Neural cell (in vitro differentiated cells): ENCODE results near the gene GNPAT. TPM values are rescaled to one million over a fixed set of nuclear protein-coding genes. Genes with fewer than 3 reads are reported as not detected.

Experiments used
- H2AFZ ChIP-seq: fragments of 200-600, 300-800 bp; sonication (generic), shearing (Covaris generic); 2 replicates; pipeline ENCODE4 v1.6.0; 2014; ENCODE audit warnings: low read depth, mild to moderate bottlenecking, antibody characterized with exemption, low read length, moderate library complexity
- H3F3A ChIP-seq: fragments of 200-600 bp; shearing (Covaris generic); 2 replicates; pipeline ENCODE4 v1.6.1; 2016; ENCODE audit warnings: mild to moderate bottlenecking, moderate library complexity, mixed read lengths, antibody characterized with exemption, low read length; ENCODE audit not compliant: insufficient read depth, poor library complexity, severe bottlenecking
- H3K27ac ChIP-seq: fragments of 200-600, 300-800 bp; sonication (generic), shearing (Covaris generic); 2 replicates; pipeline ENCODE4 v1.5.1; 2014; ENCODE audit warnings: mild to moderate bottlenecking, low read length, moderate library complexity
- H3K27me3 ChIP-seq: fragments of 300-800, 200-600 bp; sonication (generic), shearing (Covaris generic); 2 replicates; pipeline ENCODE4 v1.6.0; 2014; ENCODE audit warnings: mild to moderate bottlenecking, low read depth, low read length, moderate library complexity; ENCODE audit not compliant: insufficient read depth
- H3K36me3 ChIP-seq: fragments of 300-800, 200-600 bp; sonication (generic), shearing (Covaris generic); 2 replicates; pipeline ENCODE4 v1.5.1; 2014; ENCODE audit warnings: mild to moderate bottlenecking, antibody characterized with exemption, low read length, moderate library complexity; ENCODE audit not compliant: insufficient read depth
- H3K4me2 ChIP-seq: fragments of 300-800, 200-600 bp; sonication (generic), shearing (Covaris generic); 2 replicates; pipeline ENCODE4 v1.6.0; 2014; ENCODE audit warnings: mild to moderate bottlenecking, low read length
- H3K4me3 ChIP-seq: fragments of 300-800, 200-600 bp; sonication (generic), shearing (Covaris generic); 2 replicates; pipeline ENCODE4 v1.5.1; 2014; ENCODE audit warnings: mild to moderate bottlenecking, low read length, moderate library complexity
- H3K79me2 ChIP-seq: fragments of 200-600 bp; shearing (Covaris generic); replicated peaks from 2 replicates; pipeline ENCODE4 v1.6.0; 2014; ENCODE audit warnings: mild to moderate bottlenecking, low read length, moderate library complexity; ENCODE audit not compliant: insufficient read depth
- H3K9ac ChIP-seq: fragments of 300-800, 200-600 bp; sonication (generic), shearing (Covaris generic); 2 replicates; pipeline ENCODE4 v1.6.1; 2016; ENCODE audit warnings: mild to moderate bottlenecking, low read length, mixed read lengths
- H3K9me2 ChIP-seq: fragments of 200-600 bp; shearing (Covaris generic); 2 replicates; pipeline ENCODE4 v1.6.1; 2016; ENCODE audit warnings: mild to moderate bottlenecking, low read length, mixed read lengths; ENCODE audit not compliant: insufficient read depth
- H3K9me3 ChIP-seq: fragments of 200-600, 300-800 bp; sonication (generic), shearing (Covaris generic); 2 replicates; pipeline ENCODE4 v1.6.1; 2016; ENCODE audit warnings: mild to moderate bottlenecking, mixed run types, low read length, moderate library complexity, mixed read lengths
- H4K20me1 ChIP-seq: fragments of 200-600 bp; shearing (Covaris generic); 2 replicates; pipeline ENCODE4 v1.6.1; 2016; ENCODE audit warnings: mild to moderate bottlenecking, mixed run types; ENCODE audit not compliant: insufficient read depth
- EP300 ChIP-seq: fragments of 450-650 bp; conservative IDR thresholded peaks from 2 replicates; pipeline ENCODE4 v1.6.1; 2014; ENCODE audit warnings: antibody characterized with exemption, mild to moderate bottlenecking, moderate library complexity; ENCODE audit not compliant: poor library complexity, severe bottlenecking
- EZH2 ChIP-seq: fragments of 200-600, 300-800 bp; shearing (Covaris generic), sonication (generic); IDR thresholded peaks from 2 replicates; pipeline ENCODE4 v1.6.1; 2014; ENCODE audit warnings: antibody characterized with exemption, low read length, borderline replicate concordance, mild to moderate bottlenecking; ENCODE audit not compliant: insufficient read depth, poor library complexity, severe bottlenecking
- MXI1 ChIP-seq: fragments of 450-650 bp; conservative IDR thresholded peaks from 2 replicates; pipeline ENCODE4 v1.6.1; 2014; ENCODE audit warnings: antibody characterized with exemption, mild to moderate bottlenecking; ENCODE audit not compliant: poor library complexity, severe bottlenecking
- POLR2AphosphoS5 ChIP-seq: IDR thresholded peaks from 2 replicates; pipeline ENCODE4 v1.6.1; 2012
- RAD21 ChIP-seq: fragments of 450-650 bp; conservative IDR thresholded peaks from 2 replicates; pipeline ENCODE4 v1.6.1; 2014; ENCODE audit warnings: antibody characterized with exemption, mild to moderate bottlenecking, moderate library complexity
- SMC3 ChIP-seq: fragments of 450-650 bp; conservative IDR thresholded peaks from 2 replicates; pipeline ENCODE4 v1.6.1; 2014; ENCODE audit warnings: antibody characterized with exemption, mild to moderate bottlenecking, moderate library complexity; ENCODE audit not compliant: poor library complexity
- TAF1 ChIP-seq: IDR thresholded peaks from 2 replicates; pipeline ENCODE4 v1.6.1; 2012; ENCODE audit warnings: low read depth
- polyA plus RNA-seq: library from polyadenylated mRNA; depleted of rRNA; stranded (reverse); fragments of >200 nt; gene quantifications from 2 replicates; pipeline ENCODE4 v1.2.3, GENCODE V29; 2014
- TF ChIP-seq, protein P1 (sequence below): IDR thresholded peaks from 2 replicates; pipeline ENCODE4 v1.6.1; 2012; ENCODE audit warnings: borderline replicate concordance
- TF ChIP-seq, protein P2 (sequence below): fragments of 450-650 bp; IDR thresholded peaks from 2 replicates; pipeline ENCODE4 v1.5.1; 2014; ENCODE audit warnings: antibody characterized with exemption, mild to moderate bottlenecking, moderate library complexity; ENCODE audit not compliant: poor library complexity, severe bottlenecking

GNPAT gene
- polyA plus RNA-seq, 1 donor from 2014 or later = 50.8 TPM

DNA sequence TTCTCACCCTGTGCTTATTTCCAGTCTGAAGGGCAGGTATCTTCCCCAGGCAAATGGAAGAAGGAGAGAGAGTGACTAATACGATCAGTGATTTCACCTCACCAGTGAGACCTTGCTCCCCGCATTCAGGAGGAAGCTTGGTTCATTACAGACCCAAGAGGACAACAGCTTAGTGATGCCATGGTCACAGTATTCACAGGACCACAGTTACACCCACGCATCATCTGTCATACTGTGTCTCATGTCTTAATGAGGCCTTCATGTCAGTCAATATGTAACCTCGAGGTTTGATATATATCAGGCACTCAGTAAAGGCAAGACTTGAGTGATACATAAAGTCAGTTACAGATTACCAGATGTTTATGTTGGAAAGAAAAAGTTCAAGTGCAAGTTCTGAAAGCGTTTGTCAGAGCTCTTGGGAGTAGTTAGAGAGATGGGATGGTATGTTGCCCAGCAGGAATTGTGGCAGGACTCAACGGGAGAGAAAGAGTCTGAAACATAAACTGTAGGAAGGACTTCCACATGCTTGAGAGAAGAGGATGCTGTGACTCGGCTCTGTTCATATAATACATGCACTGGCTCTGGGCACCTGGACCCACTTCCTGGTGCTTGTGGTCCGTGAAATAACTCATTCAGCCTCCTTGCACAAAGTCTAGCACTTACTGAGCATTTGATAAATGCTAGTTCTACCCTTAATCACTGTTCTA, 33.3 kb downstream of the GNPAT start:
- no peaks in the 10 kb centered on the region for H3K9me2 ChIP-seq
- H3K4me3 ChIP-seq = no peak overlapping the region
- no peak for TF ChIP-seq TAF1
- no peak for TF ChIP-seq EP300
- TF ChIP-seq POLR2AphosphoS5 = no peak
- TF ChIP-seq MXI1 = no peak
- peaks cover 13% of the 10 kb centered on the region for H3K36me3 ChIP-seq
- no peak overlapping the region for H3K9ac ChIP-seq
- no peaks in the 10 kb centered on the region for H4K20me1 ChIP-seq
- H3K9me3 ChIP-seq = no peaks in the 10 kb centered on the region
- H3K27me3 ChIP-seq = no peaks in the 10 kb centered on the region
- no peak overlapping the region for H3K27ac ChIP-seq
- H3K4me2 ChIP-seq = no peak overlapping the region
- H3K79me2 ChIP-seq = no peaks in the 10 kb centered on the region
- no peak overlapping the region for H2AFZ ChIP-seq
- no peaks in the 10 kb centered on the region for H3F3A ChIP-seq

DNA sequence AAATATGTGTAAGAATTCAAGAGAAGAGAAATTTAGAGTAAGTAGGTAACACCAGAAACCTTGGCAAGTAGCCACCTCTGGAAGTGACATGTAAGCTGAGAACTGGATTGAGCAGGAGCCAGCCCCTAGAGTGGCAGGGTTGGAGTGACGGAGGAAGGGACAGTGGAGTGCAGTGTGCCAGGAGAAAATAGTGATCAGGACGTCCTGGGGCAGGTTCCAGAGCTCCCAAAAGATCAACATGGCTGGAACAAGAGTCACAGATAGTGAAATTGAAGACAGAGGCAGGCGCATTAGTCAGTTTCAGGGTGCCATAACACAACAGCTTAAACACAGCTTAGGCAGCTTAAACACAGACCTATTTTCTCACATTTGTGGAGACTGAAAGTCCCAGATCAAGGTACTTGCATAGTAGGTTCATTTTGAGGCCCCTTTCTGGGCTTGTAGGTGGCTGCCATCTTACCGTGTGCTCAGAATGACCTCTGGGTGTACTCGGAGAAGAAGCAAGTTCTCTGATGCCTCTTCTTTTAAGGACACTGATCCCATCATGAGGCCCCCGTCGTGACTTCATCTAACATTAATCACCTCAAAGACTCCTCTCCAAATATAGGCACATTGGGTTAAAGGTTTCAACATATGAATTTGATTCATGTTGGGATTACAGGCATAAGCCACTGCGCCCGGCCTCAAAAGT, 37.2 kb downstream of the GNPAT start:
- Histone ChIP-seq H3K9me2 (no peaks in the 10 kb centered on the region), H3K4me2 (no peak overlapping the region)

More for the DNA sequence above, 37.2 kb downstream of the GNPAT start:
- H3K9ac ChIP-seq = no peak overlapping the region
- H3K4me3 ChIP-seq = no peak overlapping the region
- H3K27ac ChIP-seq = no peak overlapping the region
- no peaks in the 10 kb centered on the region for H3K9me3 ChIP-seq
- H2AFZ ChIP-seq = no peak overlapping the region
- no peak for TF ChIP-seq MXI1
- no peak for TF ChIP-seq TAF1
- TF ChIP-seq, protein P1, sequence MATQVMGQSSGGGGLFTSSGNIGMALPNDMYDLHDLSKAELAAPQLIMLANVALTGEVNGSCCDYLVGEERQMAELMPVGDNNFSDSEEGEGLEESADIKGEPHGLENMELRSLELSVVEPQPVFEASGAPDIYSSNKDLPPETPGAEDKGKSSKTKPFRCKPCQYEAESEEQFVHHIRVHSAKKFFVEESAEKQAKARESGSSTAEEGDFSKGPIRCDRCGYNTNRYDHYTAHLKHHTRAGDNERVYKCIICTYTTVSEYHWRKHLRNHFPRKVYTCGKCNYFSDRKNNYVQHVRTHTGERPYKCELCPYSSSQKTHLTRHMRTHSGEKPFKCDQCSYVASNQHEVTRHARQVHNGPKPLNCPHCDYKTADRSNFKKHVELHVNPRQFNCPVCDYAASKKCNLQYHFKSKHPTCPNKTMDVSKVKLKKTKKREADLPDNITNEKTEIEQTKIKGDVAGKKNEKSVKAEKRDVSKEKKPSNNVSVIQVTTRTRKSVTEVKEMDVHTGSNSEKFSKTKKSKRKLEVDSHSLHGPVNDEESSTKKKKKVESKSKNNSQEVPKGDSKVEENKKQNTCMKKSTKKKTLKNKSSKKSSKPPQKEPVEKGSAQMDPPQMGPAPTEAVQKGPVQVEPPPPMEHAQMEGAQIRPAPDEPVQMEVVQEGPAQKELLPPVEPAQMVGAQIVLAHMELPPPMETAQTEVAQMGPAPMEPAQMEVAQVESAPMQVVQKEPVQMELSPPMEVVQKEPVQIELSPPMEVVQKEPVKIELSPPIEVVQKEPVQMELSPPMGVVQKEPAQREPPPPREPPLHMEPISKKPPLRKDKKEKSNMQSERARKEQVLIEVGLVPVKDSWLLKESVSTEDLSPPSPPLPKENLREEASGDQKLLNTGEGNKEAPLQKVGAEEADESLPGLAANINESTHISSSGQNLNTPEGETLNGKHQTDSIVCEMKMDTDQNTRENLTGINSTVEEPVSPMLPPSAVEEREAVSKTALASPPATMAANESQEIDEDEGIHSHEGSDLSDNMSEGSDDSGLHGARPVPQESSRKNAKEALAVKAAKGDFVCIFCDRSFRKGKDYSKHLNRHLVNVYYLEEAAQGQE = no peak
- TF ChIP-seq EP300 = no peak
- TF ChIP-seq EZH2 = no peak
- TF ChIP-seq POLR2AphosphoS5 = no peak
- TF ChIP-seq RAD21 = no peak
- TF ChIP-seq, protein P2, sequence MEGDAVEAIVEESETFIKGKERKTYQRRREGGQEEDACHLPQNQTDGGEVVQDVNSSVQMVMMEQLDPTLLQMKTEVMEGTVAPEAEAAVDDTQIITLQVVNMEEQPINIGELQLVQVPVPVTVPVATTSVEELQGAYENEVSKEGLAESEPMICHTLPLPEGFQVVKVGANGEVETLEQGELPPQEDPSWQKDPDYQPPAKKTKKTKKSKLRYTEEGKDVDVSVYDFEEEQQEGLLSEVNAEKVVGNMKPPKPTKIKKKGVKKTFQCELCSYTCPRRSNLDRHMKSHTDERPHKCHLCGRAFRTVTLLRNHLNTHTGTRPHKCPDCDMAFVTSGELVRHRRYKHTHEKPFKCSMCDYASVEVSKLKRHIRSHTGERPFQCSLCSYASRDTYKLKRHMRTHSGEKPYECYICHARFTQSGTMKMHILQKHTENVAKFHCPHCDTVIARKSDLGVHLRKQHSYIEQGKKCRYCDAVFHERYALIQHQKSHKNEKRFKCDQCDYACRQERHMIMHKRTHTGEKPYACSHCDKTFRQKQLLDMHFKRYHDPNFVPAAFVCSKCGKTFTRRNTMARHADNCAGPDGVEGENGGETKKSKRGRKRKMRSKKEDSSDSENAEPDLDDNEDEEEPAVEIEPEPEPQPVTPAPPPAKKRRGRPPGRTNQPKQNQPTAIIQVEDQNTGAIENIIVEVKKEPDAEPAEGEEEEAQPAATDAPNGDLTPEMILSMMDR = no peak
- no peak for TF ChIP-seq SMC3
- H3F3A ChIP-seq = no peaks in the 10 kb centered on the region
- peaks cover 13% of the 10 kb centered on the region for H3K36me3 ChIP-seq
- no peaks in the 10 kb centered on the region for H4K20me1 ChIP-seq
- no peaks in the 10 kb centered on the region for H3K27me3 ChIP-seq
- no peaks in the 10 kb centered on the region for H3K79me2 ChIP-seq
